H1 (cell line): ENCODE data around the gene CENPP. TPM values are rescaled to one million over a fixed set of nuclear protein-coding genes. Genes with fewer than 3 reads are reported as not detected.

Experiments
- BACH1 ChIP-seq: IDR thresholded peaks from 2 replicates; pipeline ENCODE4 v1.6.1; 2012; ENCODE audit warnings: low read length, improper control_type of control experiment
- CREB1 ChIP-seq: IDR thresholded peaks from 2 replicates; pipeline ENCODE4 v1.6.1; 2012; ENCODE audit warnings: inconsistent platforms
- EGR1 ChIP-seq: IDR thresholded peaks from 2 replicates; pipeline ENCODE4 v1.6.1; 2011; ENCODE audit warnings: low read depth, low read length, borderline replicate concordance
- FOSL1 ChIP-seq: IDR thresholded peaks from 2 replicates; pipeline ENCODE4 v1.6.1; 2011; ENCODE audit warnings: mild to moderate bottlenecking, low read depth, low read length, moderate library complexity; ENCODE audit not compliant: insufficient read depth
- GTF2F1 ChIP-seq: IDR thresholded peaks from 2 replicates; pipeline ENCODE4 v1.6.1; 2012; ENCODE audit warnings: low read depth, low read length, improper control_type of control experiment, borderline replicate concordance
- HDAC6 ChIP-seq: IDR thresholded peaks from one replicate; pipeline ENCODE4 v1.7.1; 2012; ENCODE audit warnings: low read depth, mild to moderate bottlenecking, inconsistent platforms, low read length, moderate library complexity
- JUN ChIP-seq: IDR thresholded peaks from 2 replicates; pipeline ENCODE4 v1.6.1; 2011; ENCODE audit warnings: low read depth, mild to moderate bottlenecking, improper control_type of control experiment, low read length
- RFX5 ChIP-seq: IDR thresholded peaks from 2 replicates; pipeline ENCODE4 v1.6.1; 2011; ENCODE audit warnings: low read depth, low read length, improper control_type of control experiment, borderline replicate concordance
- RNF2 ChIP-seq: fragments of 200-900, 300-1000 bp; sonication (generic); IDR thresholded peaks from 2 replicates; pipeline ENCODE4 v1.7.1; 2016; ENCODE audit warnings: borderline replicate concordance, low read depth, mild to moderate bottlenecking, antibody characterized with exemption, low read length; ENCODE audit not compliant: poor library complexity, severe bottlenecking; ENCODE audit errors: missing control alignments
- SUZ12 ChIP-seq: fragments of 200-600 bp; sonication (generic); IDR thresholded peaks from 2 replicates; pipeline ENCODE4 v1.6.1; 2012; ENCODE audit warnings: mild to moderate bottlenecking, inconsistent platforms, low read length, moderate library complexity, mixed read lengths
- YY1 ChIP-seq: IDR thresholded peaks from 2 replicates; pipeline ENCODE4 v1.6.1; 2011; ENCODE audit warnings: low read depth, mild to moderate bottlenecking, low read length
- polyA plus RNA-seq, 7 experiments: library from polyadenylated mRNA; depleted of rRNA in 3 of 7; stranded (reverse) in 5 of 7; unstranded in 2 of 7; fragments of >200 nt in 5 of 7; fragments of 200-250 nt in 2 of 7; gene quantifications; 1 replicate in 5 of 7; 2 replicates in 1 of 7; 4 replicates in 1 of 7; pipeline versions ENCODE4 v1.2.1 to v1.2.3, GENCODE V29; 2011 to 2013; ENCODE audit warnings: missing spikeins in 2 of 7, mixed read lengths in 2 of 7
- total RNA-seq: library from RNA; stranded (reverse); fragmentation: NEBNext Ultra II Directional; extraction: Animal tissue kit (Norgen Biotek cat#: 25700); gene quantifications from 2 replicates; pipeline ENCODE4 v1.2.1, GENCODE V29; 2021
- TF ChIP-seq, protein P1 (sequence below): fragments of 300-600 bp; sonication (generic); IDR thresholded peaks from 2 replicates; pipeline ENCODE4 v1.7.1; 2012; ENCODE audit warnings: low read length, moderate library complexity, mild to moderate bottlenecking, inconsistent platforms; ENCODE audit not compliant: insufficient replicate concordance

Gene CENPP
- total and polyA plus RNA-seq, 2 of the 8 experiments (the other 6 are each of a cell fraction or from before 2014, with no cell fraction given), result 2.7 to 10.8 TPM

DNA sequence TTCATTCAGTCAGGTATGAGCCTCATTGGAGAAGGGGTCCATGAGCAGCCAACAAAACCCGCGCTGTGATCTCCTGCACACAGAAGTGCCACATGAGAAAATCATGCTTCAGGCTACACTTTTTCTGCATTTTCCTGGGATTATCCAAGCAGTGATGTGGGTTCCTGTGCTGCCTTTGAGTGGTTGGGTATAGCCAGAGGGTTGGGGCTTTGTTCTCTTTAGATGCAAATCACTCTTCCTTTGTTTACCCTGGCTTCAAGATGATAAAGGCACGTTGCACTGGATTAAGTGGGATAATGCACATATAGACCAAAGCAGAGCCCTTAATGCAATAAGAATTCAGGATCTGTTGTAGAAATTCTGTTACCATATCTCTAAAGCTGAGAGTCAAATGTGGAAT, 191.3 kb downstream of the CENPP start (continued):
- TF ChIP-seq, protein P1, sequence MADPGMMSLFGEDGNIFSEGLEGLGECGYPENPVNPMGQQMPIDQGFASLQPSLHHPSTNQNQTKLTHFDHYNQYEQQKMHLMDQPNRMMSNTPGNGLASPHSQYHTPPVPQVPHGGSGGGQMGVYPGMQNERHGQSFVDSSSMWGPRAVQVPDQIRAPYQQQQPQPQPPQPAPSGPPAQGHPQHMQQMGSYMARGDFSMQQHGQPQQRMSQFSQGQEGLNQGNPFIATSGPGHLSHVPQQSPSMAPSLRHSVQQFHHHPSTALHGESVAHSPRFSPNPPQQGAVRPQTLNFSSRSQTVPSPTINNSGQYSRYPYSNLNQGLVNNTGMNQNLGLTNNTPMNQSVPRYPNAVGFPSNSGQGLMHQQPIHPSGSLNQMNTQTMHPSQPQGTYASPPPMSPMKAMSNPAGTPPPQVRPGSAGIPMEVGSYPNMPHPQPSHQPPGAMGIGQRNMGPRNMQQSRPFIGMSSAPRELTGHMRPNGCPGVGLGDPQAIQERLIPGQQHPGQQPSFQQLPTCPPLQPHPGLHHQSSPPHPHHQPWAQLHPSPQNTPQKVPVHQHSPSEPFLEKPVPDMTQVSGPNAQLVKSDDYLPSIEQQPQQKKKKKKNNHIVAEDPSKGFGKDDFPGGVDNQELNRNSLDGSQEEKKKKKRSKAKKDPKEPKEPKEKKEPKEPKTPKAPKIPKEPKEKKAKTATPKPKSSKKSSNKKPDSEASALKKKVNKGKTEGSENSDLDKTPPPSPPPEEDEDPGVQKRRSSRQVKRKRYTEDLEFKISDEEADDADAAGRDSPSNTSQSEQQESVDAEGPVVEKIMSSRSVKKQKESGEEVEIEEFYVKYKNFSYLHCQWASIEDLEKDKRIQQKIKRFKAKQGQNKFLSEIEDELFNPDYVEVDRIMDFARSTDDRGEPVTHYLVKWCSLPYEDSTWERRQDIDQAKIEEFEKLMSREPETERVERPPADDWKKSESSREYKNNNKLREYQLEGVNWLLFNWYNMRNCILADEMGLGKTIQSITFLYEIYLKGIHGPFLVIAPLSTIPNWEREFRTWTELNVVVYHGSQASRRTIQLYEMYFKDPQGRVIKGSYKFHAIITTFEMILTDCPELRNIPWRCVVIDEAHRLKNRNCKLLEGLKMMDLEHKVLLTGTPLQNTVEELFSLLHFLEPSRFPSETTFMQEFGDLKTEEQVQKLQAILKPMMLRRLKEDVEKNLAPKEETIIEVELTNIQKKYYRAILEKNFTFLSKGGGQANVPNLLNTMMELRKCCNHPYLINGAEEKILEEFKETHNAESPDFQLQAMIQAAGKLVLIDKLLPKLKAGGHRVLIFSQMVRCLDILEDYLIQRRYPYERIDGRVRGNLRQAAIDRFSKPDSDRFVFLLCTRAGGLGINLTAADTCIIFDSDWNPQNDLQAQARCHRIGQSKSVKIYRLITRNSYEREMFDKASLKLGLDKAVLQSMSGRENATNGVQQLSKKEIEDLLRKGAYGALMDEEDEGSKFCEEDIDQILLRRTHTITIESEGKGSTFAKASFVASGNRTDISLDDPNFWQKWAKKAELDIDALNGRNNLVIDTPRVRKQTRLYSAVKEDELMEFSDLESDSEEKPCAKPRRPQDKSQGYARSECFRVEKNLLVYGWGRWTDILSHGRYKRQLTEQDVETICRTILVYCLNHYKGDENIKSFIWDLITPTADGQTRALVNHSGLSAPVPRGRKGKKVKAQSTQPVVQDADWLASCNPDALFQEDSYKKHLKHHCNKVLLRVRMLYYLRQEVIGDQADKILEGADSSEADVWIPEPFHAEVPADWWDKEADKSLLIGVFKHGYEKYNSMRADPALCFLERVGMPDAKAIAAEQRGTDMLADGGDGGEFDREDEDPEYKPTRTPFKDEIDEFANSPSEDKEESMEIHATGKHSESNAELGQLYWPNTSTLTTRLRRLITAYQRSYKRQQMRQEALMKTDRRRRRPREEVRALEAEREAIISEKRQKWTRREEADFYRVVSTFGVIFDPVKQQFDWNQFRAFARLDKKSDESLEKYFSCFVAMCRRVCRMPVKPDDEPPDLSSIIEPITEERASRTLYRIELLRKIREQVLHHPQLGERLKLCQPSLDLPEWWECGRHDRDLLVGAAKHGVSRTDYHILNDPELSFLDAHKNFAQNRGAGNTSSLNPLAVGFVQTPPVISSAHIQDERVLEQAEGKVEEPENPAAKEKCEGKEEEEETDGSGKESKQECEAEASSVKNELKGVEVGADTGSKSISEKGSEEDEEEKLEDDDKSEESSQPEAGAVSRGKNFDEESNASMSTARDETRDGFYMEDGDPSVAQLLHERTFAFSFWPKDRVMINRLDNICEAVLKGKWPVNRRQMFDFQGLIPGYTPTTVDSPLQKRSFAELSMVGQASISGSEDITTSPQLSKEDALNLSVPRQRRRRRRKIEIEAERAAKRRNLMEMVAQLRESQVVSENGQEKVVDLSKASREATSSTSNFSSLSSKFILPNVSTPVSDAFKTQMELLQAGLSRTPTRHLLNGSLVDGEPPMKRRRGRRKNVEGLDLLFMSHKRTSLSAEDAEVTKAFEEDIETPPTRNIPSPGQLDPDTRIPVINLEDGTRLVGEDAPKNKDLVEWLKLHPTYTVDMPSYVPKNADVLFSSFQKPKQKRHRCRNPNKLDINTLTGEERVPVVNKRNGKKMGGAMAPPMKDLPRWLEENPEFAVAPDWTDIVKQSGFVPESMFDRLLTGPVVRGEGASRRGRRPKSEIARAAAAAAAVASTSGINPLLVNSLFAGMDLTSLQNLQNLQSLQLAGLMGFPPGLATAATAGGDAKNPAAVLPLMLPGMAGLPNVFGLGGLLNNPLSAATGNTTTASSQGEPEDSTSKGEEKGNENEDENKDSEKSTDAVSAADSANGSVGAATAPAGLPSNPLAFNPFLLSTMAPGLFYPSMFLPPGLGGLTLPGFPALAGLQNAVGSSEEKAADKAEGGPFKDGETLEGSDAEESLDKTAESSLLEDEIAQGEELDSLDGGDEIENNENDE, result no peak
- TF ChIP-seq BACH1 (no peak), RFX5 (no peak), CREB1 (no peak), RNF2 (no peak), JUN (no peak), HDAC6 (no peak), YY1 (no peak), FOSL1 (no peak), SUZ12 (no peak), GTF2F1 (no peak), EGR1 (no peak)
